ENCODE measurements around the gene CNOT4.

CNOT4 gene

DNA sequence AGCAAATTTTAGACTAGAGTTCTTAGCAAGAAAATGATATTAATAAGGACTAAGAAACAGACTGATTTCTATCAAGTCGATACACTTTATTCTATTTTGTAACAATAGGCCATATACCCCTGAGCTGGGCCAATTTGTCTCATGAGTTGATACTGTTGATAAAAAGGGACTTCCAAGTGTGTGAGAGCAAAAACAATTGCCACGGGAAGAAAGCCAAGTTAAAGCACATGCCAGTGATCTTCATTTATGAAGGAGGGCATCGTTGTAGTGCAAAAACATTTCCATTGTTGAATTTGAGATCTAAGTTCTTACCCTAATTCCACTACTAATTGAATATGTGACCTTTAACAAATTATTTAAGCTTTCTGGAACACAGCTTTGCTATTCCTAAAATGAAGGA, 119.9 kb downstream of the CNOT4 start:
- H3K18ac ChIP-seq (ENCODE audit: low read length), result no peak overlapping the region
- no peak overlapping the region for H2BK5ac ChIP-seq (ENCODE audit: low read length)
- H2BK12ac ChIP-seq (ENCODE audit: low read length), result no peak overlapping the region
- no peak for DNase-seq (ENCODE audit: low spot score)
- H3K27me3 ChIP-seq (ENCODE audit: control insufficient read depth in 3 of 3, insufficient read depth in 3 of 3, low read depth in 1 of 3, low read length in 3 of 3), result no peaks in the 10 kb centered on the region
- H3K9me3 ChIP-seq (replicated peaks in 1 of 2; ENCODE audit: control insufficient read depth in 2 of 2, insufficient read depth in 1 of 2, low read depth in 1 of 2, low read length in 2 of 2), result no peaks in the 10 kb centered on the region
- no peaks in the 10 kb centered on the region for H3K4me1 ChIP-seq (ENCODE audit: control insufficient read depth in 2 of 2, insufficient read depth in 1 of 2, low read depth in 1 of 2, low read length in 2 of 2)
- H3K14ac ChIP-seq (ENCODE audit: low read length), result no peak overlapping the region
- H4K91ac ChIP-seq (ENCODE audit: low read depth, low read length, poor library complexity), result no peak overlapping the region
- H2BK15ac ChIP-seq (ENCODE audit: low read length), result no peak overlapping the region
- no peak overlapping the region for H3K4me3 ChIP-seq (ENCODE audit: low read length in 2 of 2)
- H2BK120ac ChIP-seq (ENCODE audit: low read depth, low read length), result no peak overlapping the region
- WGBS, 2 donors (ENCODE audit: extremely low coverage in 2 of 2, insufficient read length in 2 of 2, insufficient replicate concordance in 1 of 2), result no CpG with 5 or more reads among the region's 3 CpGs
- H3K23ac ChIP-seq (ENCODE audit: low read depth, low read length, poor library complexity), result no peak overlapping the region
- no peak overlapping the region for H3K27ac ChIP-seq (replicated peaks; ENCODE audit: low read length)
- H3K36me3 ChIP-seq (replicated peaks in 1 of 2; ENCODE audit: control insufficient read depth in 2 of 2, insufficient read depth in 2 of 2, low read length in 2 of 2), result peaks cover 7 to 52% of the 10 kb centered on the region in 2 donors
- no peak overlapping the region for H3K9ac ChIP-seq (ENCODE audit: low read depth, low read length, poor library complexity)
- no peak overlapping the region for H3K4me2 ChIP-seq (ENCODE audit: insufficient read depth, low read length, poor library complexity, severe bottlenecking)
- H3K4ac ChIP-seq (ENCODE audit: low read length), result no peak overlapping the region
- H4K8ac ChIP-seq (ENCODE audit: low read depth, low read length), result no peak overlapping the region
- no peaks in the 10 kb centered on the region for H3K79me1 ChIP-seq (ENCODE audit: low read depth, low read length)
- no peak overlapping the region for H2AFZ ChIP-seq (ENCODE audit: low read length)
- no peak overlapping the region for H2AK5ac ChIP-seq (ENCODE audit: low read depth, low read length)

DNA sequence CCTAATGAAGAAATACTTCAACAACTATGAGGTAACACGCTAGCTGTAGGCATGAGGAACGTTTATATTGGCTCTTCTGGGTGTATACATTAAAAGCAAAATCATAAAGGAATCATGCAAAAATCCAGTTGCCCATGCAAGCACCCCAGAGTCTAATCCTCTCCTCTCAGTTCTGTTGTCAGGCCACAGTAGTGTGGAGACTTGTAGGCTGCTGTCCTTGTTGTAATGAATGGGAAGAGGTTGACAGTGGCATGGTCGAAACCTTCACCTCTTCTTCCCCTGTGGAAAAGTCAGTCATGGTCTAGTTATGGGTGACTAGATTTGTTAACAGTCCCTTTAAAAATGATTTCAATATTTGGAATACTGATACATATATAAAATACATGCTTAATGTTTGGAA, 121.3 kb downstream of the CNOT4 start:
- no CpG with 5 or more reads among the region's 3 CpGs for WGBS, 2 donors (ENCODE audit: extremely low coverage in 2 of 2, insufficient read length in 2 of 2, insufficient replicate concordance in 1 of 2)
- Histone ChIP-seq H3K27me3 (ENCODE audit: control insufficient read depth in 3 of 3, insufficient read depth in 3 of 3, low read depth in 1 of 3, low read length in 3 of 3) (no peaks in the 10 kb centered on the region), H3K9me3 (replicated peaks in 1 of 2; ENCODE audit: control insufficient read depth in 2 of 2, insufficient read depth in 1 of 2, low read depth in 1 of 2, low read length in 2 of 2) (no peaks in the 10 kb centered on the region), H3K4me2 (ENCODE audit: insufficient read depth, low read length, poor library complexity, severe bottlenecking) (no peak overlapping the region), H2BK12ac (ENCODE audit: low read length) (no peak overlapping the region), H3K36me3 (replicated peaks in 1 of 2; ENCODE audit: control insufficient read depth in 2 of 2, insufficient read depth in 2 of 2, low read length in 2 of 2) (peaks cover 2 to 39% of the 10 kb centered on the region in 2 donors), H3K9ac (ENCODE audit: low read depth, low read length, poor library complexity) (no peak overlapping the region), H3K14ac (ENCODE audit: low read length) (no peak overlapping the region), H3K27ac (replicated peaks; ENCODE audit: low read length) (no peak overlapping the region), H3K4ac (ENCODE audit: low read length) (no peak overlapping the region), H4K91ac (ENCODE audit: low read depth, low read length, poor library complexity) (no peak overlapping the region), H2BK120ac (ENCODE audit: low read depth, low read length) (no peak overlapping the region), H3K79me1 (ENCODE audit: low read depth, low read length) (no peaks in the 10 kb centered on the region), H3K23ac (ENCODE audit: low read depth, low read length, poor library complexity) (no peak overlapping the region), H2BK15ac (ENCODE audit: low read length) (no peak overlapping the region), H3K4me3 (ENCODE audit: low read length in 2 of 2) (no peak overlapping the region), H2AFZ (ENCODE audit: low read length) (no peak overlapping the region), H2BK5ac (ENCODE audit: low read length) (no peak overlapping the region), H4K8ac (ENCODE audit: low read depth, low read length) (no peak overlapping the region), H2AK5ac (ENCODE audit: low read depth, low read length) (no peak overlapping the region), H3K4me1 (ENCODE audit: control insufficient read depth in 2 of 2, insufficient read depth in 1 of 2, low read depth in 1 of 2, low read length in 2 of 2) (no peaks in the 10 kb centered on the region), H3K18ac (ENCODE audit: low read length) (no peak overlapping the region)
- no peak for DNase-seq (ENCODE audit: low spot score)

GRCh38 chr7:135386776-135387175, 123.1 kb downstream of the CNOT4 start:
- no peak overlapping the region for H3K4ac ChIP-seq (ENCODE audit: low read length)
- H2AFZ ChIP-seq (ENCODE audit: low read length), result no peak overlapping the region
- no peak overlapping the region for H2BK12ac ChIP-seq (ENCODE audit: low read length)
- H2AK5ac ChIP-seq (ENCODE audit: low read depth, low read length), result no peak overlapping the region
- no CpG with 5 or more reads among the region's 2 CpGs for WGBS, 2 donors (ENCODE audit: extremely low coverage in 2 of 2, insufficient read length in 2 of 2, insufficient replicate concordance in 1 of 2)
- no peak overlapping the region for H3K4me3 ChIP-seq (ENCODE audit: low read length in 2 of 2)
- no peak for DNase-seq (ENCODE audit: low spot score)
- no peak overlapping the region for H3K27ac ChIP-seq (replicated peaks; ENCODE audit: low read length)
- H3K4me2 ChIP-seq (ENCODE audit: insufficient read depth, low read length, poor library complexity, severe bottlenecking), result no peak overlapping the region
- no peaks in the 10 kb centered on the region for H3K27me3 ChIP-seq (ENCODE audit: control insufficient read depth in 3 of 3, insufficient read depth in 3 of 3, low read depth in 1 of 3, low read length in 3 of 3)
- no peaks in the 10 kb centered on the region for H3K9me3 ChIP-seq (replicated peaks in 1 of 2; ENCODE audit: control insufficient read depth in 2 of 2, insufficient read depth in 1 of 2, low read depth in 1 of 2, low read length in 2 of 2)
- H2BK5ac ChIP-seq (ENCODE audit: low read length), result no peak overlapping the region
- H2BK120ac ChIP-seq (ENCODE audit: low read depth, low read length), result no peak overlapping the region
- no peak overlapping the region for H3K14ac ChIP-seq (ENCODE audit: low read length)
- H2BK15ac ChIP-seq (ENCODE audit: low read length), result no peak overlapping the region
- H3K79me1 ChIP-seq (ENCODE audit: low read depth, low read length), result no peaks in the 10 kb centered on the region
- no peak overlapping the region for H3K9ac ChIP-seq (ENCODE audit: low read depth, low read length, poor library complexity)
- H3K23ac ChIP-seq (ENCODE audit: low read depth, low read length, poor library complexity), result no peak overlapping the region
- no peak overlapping the region for H4K8ac ChIP-seq (ENCODE audit: low read depth, low read length)
- H3K4me1 ChIP-seq (ENCODE audit: control insufficient read depth in 2 of 2, insufficient read depth in 1 of 2, low read depth in 1 of 2, low read length in 2 of 2), result no peaks in the 10 kb centered on the region
- no peak overlapping the region for H4K91ac ChIP-seq (ENCODE audit: low read depth, low read length, poor library complexity)
- no peak overlapping the region for H3K18ac ChIP-seq (ENCODE audit: low read length)
- peaks cover 2 to 21% of the 10 kb centered on the region in 2 donors for H3K36me3 ChIP-seq (replicated peaks in 1 of 2; ENCODE audit: control insufficient read depth in 2 of 2, insufficient read depth in 2 of 2, low read length in 2 of 2)

- no peak overlapping the region for H3K14ac ChIP-seq (ENCODE audit: low read length)
- no peak overlapping the region for H3K4me2 ChIP-seq (ENCODE audit: insufficient read depth, low read length, poor library complexity, severe bottlenecking)
- no peak overlapping the region for H2AK5ac ChIP-seq (ENCODE audit: low read depth, low read length)
- no peaks in the 10 kb centered on the region for H3K4me1 ChIP-seq (ENCODE audit: control insufficient read depth in 2 of 2, insufficient read depth in 1 of 2, low read depth in 1 of 2, low read length in 2 of 2)
- H3K9ac ChIP-seq (ENCODE audit: low read depth, low read length, poor library complexity), result no peak overlapping the region
- no peak overlapping the region for H2BK15ac ChIP-seq (ENCODE audit: low read length)
- H4K8ac ChIP-seq (ENCODE audit: low read depth, low read length), result no peak overlapping the region
- H3K36me3 ChIP-seq (replicated peaks in 1 of 2; ENCODE audit: control insufficient read depth in 2 of 2, insufficient read depth in 2 of 2, low read length in 2 of 2), result peaks cover 2 to 17% of the 10 kb centered on the region in 2 donors
- H3K27me3 ChIP-seq (ENCODE audit: control insufficient read depth in 3 of 3, insufficient read depth in 3 of 3, low read depth in 1 of 3, low read length in 3 of 3), result no peaks in the 10 kb centered on the region
- H3K4ac ChIP-seq (ENCODE audit: low read length), result no peak overlapping the region
- H2BK12ac ChIP-seq (ENCODE audit: low read length), result no peak overlapping the region
- no peak overlapping the region for H2BK5ac ChIP-seq (ENCODE audit: low read length)
- H4K91ac ChIP-seq (ENCODE audit: low read depth, low read length, poor library complexity), result no peak overlapping the region
- no peaks in the 10 kb centered on the region for H3K79me1 ChIP-seq (ENCODE audit: low read depth, low read length)
- no peaks in the 10 kb centered on the region for H3K9me3 ChIP-seq (replicated peaks in 1 of 2; ENCODE audit: control insufficient read depth in 2 of 2, insufficient read depth in 1 of 2, low read depth in 1 of 2, low read length in 2 of 2)
- no peak for DNase-seq (ENCODE audit: low spot score)
- H2AFZ ChIP-seq (ENCODE audit: low read length), result no peak overlapping the region
- H3K27ac ChIP-seq (replicated peaks; ENCODE audit: low read length), result no peak overlapping the region
- no peak overlapping the region for H3K4me3 ChIP-seq (ENCODE audit: low read length in 2 of 2)
- no peak overlapping the region for H3K23ac ChIP-seq (ENCODE audit: low read depth, low read length, poor library complexity)
- H3K18ac ChIP-seq (ENCODE audit: low read length), result no peak overlapping the region
- H2BK120ac ChIP-seq (ENCODE audit: low read depth, low read length), result no peak overlapping the region
Observed at GRCh38 chr7:135386181-135386580, 123.7 kb downstream of the CNOT4 start.

All from neuronal stem cell (in vitro differentiated cells).